ENCODE measurements around the gene GPRIN3.

- TF ChIP-seq CTCF (IDR thresholded peaks at IDR 0.05; ENCODE audit: insufficient read depth, low read length) (no peak), POLR2AphosphoS5 (IDR thresholded peaks at IDR 0.05; ENCODE audit: low read depth) (no peak), REST (IDR thresholded peaks at IDR 0.05; ENCODE audit: insufficient replicate concordance, low read depth) (no peak)
Observed at GRCh38 chr4:89285745-89286144, 21.9 kb downstream of the GPRIN3 start.

All from HL-60 (cell line).